Stimulated activated CD4-positive, alpha-beta T cell treated with anti-CD3 and anti-CD28 coated beads, Interleukin-1b, Interleukin-23, amount 100 ng/mL, for 24 hours (primary cell): ENCODE results near the gene CLEC4M.
"Not testable (repeated sequence)": the region's sequence is repeated elsewhere in the genome, so short reads cannot be mapped to it uniquely, and the experiment has no call there.

Experiments used
- DNase-seq, 4 experiments: peaks; one replicate each; pipeline ENCODE4 v3.0.0-alpha.2; 2020; ENCODE audit warnings: low read depth in 4 of 4, low spot score in 1 of 4

Gene CLEC4M

DNA sequence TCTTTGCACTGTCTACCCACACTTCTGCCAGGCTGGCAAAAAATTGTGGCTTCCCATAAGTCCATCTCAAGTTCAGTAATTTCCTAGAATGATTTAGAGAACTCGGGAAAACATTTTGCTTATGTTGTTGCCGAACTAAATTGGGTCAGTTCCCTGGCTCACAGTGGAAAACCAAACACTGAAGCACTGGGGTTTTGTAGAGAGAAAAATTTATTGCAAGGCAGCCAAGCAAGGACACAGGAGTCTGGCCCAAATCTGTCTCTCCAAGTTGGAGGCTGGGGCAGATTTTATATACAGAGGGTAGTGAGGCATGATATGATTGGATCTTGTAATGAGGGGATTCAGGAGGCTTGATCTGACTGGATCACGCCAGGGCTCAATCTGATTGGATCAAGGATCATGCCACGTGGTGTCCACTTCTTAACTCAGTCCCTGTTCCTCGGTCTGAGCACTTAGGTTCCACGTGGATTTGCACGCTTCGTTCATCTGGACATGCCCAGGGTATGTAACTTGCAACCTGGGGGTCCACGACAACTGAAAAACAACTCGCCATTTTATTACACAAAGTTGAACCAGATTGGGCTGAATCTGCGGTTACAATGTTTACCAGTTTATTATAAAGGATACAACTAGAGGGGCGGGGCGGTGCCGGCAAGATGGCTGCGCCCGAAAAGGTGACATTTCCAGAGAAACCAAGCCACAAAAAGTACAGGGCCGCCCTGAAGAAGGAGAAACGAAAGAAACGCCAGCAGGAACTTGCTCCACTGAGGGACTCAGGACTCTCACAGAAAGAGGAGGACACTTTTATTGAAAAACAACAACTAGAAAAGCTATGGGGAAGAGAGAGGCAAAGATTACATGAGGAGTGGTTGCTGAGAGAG lies 23.0 kb upstream of the CLEC4M start:
- no peak for DNase-seq

DNA sequence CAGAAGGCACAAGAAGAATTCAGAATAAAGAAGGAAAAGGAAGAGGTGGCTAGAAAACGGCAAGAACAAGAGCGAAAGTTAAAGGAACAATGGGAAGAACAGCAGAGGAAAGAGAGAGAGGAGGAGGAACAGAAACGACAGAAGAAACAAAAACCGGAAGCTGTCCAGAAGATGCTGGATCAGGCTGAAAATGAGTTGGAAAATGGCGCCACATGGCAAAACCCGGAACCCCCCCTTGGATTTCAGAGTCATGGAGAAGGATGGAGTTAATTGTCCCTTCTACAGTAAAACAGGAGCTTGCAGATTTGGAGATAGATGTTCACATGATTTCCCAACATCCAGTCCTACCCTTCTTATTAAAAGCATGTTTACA lies 22.4 kb upstream of the CLEC4M start:
- DNase-seq, result no peak

DNA sequence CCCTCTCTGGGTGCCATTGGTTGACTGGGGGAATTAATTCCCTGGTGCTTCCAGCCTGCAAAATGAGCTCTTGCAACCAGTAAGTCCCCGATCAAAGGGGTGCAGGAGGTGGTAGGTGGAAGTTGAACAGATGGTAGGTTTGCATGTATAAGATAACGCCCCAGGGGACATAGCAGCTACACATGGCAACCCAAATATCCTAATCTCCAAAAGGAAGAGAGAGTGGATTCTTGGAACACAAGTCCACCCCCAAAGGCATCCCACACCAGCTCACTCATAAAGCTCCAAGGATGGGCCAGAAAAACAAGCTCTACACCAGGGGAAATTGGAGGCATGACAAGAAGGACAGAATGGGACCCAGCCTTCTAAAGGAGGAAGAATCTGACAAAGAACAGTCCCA lies 20.5 kb upstream of the CLEC4M start:
- DNase-seq, result no peak

DNA sequence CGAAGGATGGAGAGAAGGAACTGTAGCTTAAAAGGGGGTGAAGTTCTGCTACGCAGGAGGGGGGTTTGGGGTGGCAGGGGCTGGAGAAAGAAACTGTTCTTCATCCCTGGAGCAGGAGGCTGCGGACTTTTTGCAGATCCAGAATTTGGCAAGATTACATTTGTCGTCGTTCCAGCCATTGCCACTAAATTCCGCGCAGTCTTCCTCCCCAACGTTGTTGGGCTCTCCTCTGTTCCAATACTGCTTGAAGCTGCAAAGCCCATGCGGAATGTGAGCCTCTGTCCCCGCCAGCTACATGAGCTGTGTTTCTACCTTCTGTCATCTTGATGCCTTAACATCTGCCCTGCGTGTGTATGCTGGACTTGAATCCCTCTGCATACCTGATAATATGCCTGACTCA lies 20.1 kb upstream of the CLEC4M start:
- DNase-seq, result no peak

DNA sequence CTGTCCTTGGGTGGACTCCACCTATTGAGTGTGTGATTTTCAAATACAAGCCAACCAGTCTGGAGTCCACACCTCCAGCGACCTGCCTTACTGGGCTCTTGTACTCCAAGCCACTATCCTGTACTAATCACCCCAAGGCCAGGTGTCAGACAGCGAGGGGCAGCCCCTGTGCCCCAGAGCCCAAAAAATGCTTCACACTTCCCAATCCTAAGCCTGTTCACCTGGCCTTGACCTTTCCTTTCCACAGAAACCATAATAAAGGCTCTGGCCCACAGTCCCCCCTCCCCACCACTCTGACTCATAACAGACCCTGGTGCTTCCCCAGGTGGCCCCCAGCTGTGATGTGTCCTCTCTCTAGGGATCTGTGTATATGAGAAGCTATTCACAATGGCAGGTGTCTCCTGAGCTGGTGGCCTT lies 19.6 kb upstream of the CLEC4M start:
- peak in 1 of 4 experiments; percentile 31 for DNase-seq

DNA sequence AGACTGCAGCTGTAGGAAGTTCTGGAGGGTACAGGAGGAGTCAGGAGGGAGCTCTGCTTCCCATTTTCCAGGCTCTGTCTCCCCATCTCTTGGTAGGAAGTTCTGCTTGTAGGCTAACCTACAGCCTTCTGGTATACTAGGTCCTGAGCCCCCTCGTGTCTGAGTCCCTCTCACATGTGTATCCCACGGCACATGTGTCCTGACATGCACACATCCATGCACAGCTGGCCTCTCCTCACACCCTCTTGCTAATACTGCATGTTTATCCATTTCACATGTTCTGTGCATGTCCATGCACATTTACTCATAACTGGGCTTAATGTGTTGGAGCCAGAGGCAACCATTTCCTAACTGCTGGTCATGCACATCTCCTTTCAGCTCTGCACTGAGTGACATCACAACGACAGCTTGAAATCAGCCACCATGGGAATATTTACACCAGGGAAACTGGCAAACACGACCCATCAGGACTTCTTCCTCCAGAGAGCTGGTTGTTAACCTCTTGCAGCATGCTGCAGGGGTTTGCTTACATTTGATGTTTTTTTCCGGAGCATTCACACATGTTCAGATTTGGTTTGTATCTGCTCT lies 18.8 kb upstream of the CLEC4M start:
- DNase-seq, result no peak

DNA sequence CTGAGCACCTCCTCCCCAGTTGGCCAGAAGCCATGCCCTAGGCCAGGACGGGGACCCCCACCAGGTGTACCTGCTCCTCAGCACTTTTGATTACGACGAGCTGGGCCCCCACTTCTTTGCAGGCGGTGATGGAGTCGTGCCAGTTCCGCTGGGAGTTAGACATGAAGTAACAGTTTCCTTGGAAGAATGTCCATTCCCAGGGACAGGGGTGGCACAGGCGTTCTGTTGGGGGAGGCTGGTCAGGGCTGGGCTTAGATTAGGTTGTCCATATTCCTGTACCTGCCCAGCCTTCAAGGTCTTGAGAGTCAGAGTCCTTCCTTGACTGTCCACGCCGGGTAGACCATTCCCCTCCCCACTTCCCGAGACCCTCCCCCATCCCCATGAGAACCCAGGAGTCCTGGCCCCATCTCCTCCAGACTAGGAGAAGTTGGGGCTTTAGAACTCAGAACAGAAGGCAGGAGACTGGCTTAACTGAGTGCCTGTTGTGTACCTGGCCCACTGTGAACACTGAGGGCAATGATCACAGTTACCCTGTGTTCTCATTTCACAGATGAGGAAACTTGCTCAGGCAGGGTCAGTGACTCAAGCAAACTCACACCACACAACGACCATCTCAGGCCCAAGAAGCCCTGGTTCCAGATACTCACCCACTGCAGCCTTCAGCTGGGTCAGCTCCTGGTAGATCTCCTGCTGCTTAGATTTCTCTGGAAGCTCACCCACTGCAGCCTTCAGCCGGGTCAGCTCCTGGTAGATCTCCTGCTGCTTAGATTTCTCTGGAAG lies 18.0 kb upstream of the CLEC4M start:
- no peak for DNase-seq

DNA sequence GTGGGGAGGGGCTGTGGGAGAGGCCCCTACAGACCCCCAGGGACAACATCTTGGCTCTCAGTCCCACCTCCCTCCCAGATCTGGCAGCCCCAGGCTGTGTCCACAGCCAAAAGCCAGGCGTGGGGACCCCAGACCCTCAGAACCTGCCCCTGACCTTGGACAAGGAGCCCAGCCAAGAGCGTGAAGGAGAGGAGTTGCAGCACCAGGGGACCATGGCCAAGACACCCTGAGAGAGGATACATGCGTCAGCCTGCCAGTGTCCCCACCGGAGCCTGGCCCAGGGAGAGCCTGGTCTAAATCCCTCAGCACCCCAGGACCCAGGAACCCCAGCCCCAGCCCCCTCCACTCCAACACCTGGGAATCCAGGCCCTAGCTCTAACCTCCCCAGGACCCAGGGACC lies 16.7 kb upstream of the CLEC4M start:
- DNase-seq, result not testable (repeated sequence)

DNA sequence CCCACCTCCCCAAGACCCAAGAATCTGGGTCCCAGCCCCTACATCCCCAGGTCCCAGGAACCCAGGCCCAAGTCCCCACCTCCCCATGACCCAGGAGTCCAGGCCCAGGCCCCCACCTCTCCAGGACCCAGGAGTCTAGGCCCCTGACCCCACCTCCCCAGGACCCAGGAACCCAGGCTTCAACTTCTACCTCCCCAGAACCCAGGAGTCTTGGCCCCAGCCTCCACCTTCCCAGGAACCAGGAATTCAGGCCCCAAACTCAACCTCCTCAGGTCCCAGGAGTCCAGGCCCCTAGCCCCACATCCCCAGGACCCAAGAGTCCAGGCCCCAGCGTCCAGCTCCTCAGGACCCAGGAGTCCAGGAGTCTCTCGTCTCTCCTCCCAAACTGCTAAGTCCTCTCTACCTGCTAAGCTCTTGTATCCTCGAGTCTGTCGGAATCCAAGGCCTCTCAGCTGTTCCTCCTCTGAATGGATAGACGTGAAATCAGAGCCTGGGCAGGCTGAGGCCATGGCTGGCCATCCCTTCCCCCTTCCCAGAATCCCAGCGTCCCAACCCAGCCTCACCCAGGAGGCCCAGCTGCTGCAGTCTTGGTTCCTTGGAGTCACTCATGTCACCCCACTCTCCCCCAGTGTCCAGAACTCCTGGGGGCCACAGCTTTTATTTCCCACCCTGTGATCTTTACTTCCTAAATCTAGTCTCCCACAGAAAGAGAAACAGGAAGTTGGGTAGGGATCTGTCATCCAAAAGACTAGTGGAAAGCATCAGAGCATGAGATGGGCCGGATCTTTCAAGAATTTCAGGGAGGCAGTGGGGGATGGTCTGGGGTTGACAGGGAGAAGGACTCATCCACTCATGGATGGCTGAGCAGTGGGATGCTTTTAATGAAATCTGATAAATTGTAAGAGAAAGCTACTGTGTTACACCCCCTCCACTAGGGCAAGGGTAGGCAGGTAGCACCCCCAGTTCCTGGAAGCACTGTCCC lies 15.8 kb upstream of the CLEC4M start, which contains the start of gene CD209:
CD209 (minus strand) TSS at position 632 of the 982 bp plus-strand sequence; CDS start at position 609, 23 bp downstream.
- DNase-seq, result no peak

DNA sequence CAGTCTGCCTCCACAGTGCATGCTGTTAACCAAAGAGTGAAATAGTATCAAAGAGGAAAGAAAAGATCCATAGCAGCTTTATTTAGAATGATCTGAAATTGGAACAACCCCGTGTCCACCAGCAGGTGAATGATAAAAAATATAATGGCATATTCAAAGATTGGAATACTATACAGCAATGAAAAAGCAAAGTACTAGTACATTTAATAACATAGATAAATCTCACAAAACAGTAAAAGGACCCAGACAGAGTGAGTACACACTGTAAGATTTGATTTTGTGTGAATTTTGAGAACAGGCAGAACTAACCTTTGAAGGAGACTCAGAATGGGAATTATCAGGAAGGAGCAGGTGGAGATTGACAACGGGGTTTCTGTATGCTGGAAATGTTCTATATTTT lies 14.9 kb upstream of the CLEC4M start:
- no peak for DNase-seq

DNA sequence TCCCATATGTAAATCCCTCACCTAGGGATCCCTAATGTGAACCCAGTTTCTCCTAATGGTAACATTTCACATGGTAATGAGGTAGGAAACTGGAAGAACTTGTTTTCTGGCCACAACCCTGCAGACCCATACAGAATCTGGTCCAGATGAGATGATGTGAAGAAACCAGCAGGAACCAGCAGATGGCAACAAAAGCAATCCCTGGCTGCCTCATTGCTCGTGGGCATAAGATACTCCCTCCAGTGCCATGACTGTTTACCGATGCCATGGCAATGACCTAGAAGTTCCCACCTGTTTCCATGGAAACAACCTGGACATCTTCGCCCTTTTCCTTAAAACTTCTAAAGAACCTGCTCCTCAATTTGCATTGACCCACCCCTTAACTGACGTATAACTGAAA lies 14.3 kb upstream of the CLEC4M start:
- DNase-seq, result no peak

DNA sequence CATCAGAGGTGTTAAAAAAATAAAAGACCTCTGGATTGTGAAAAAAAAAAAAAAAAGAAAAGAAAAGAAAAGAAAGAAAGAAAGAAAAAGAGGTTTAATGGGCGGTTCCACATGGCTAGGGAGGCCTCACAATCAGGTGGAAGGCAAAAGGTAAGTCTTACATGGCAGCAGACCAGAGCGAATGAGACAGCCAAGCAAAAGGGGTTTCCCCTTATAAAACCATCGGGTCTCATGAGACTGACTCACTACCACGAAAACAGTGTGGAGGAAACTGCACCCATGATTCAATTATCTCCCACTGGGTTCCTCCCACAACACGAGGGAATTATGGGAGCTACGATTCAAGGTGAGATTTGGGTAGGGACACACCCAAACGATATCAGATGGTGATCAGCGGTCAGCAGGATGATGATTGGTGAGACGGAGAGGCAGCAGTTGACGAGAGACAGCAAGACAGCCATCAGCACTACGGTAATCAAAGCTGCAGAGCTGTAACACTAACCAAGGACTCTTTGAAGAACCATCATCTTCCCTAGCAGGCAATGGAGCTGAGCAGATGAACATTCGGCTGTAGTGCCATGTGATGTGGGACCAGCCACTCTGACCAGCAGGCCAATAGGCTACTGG lies 11.8 kb upstream of the CLEC4M start:
- peak in 1 of 4 experiments; percentile 34 for DNase-seq

DNA sequence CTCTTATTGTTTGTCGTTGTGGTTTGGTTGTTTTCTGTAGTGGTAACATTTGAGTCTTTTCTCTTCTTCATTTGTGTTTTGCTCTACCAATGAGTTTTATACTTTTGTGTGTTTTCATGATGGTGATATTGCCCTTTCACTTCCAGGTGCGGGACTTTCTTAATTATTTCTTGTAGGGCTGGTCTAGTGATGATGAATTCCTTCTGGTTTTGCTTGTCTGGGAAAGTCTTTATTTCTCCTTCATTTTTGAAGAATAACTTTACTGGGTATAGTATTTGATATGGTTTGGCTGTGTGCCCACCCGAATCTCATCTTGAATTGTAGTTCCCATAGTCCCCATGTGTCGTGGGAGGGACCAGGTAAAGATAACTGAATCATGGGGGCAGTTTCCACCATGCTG lies 6.8 kb upstream of the CLEC4M start:
- no peak for DNase-seq

DNA sequence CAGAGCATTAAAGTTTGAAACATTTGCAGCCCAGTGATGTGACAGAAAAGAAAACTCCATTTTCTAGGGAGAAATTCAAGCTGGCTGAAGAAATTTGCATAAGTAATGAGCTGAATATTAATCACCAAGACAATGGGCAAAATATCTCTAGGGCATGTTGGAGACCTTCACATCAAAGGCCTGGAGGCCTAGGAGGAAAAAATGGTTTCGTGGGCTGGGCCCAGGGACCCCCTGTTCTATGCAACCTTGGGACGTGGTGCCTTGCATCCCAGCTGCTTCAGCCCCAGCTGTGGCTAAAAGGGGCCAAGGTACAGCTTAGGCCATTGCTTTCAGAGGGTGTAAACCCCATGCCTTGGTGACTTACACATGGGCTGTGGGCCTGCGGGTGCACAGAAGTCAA lies 5.7 kb upstream of the CLEC4M start:
- no peak for DNase-seq

DNA sequence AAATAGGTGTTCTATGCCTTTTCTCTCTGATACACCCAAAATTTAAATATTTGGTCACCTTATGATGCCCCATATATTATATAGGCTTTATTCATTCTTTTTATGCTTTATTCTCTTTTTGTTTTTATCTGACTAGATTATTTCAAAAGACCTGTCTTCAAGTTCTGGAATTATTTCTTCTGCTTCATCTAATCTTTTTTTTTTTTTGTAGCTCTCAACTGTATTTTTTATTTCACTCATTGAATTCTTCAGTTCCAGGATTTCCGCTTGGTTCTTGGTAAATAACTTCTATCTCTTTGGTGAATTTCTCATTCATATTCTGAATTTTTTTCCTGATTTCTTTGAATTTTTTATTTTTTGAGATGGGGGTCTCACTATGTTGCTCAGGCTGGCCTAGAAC lies 3.9 kb upstream of the CLEC4M start:
- no peak for DNase-seq

DNA sequence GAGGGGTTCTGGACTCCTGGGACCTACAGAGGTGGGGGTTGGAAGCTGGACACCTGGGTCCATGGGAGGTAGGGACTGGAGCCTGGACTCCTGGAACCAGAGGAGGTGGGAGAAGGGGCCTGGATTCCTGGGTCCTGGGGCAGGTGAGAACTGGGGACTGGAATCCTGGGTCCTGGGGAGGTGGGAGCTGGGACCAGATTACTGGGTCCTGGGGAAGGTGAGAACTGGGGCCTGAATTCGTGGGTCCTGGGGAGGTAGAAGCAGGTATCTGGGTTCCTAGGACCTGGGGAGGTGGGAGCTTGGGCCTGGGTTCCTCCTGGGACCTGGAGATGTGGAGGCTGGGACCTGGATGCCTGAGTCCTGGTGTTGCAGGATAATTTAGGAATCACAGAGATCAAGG lies 653 bp downstream of the CLEC4M start:
- DNase-seq, result no peak

DNA sequence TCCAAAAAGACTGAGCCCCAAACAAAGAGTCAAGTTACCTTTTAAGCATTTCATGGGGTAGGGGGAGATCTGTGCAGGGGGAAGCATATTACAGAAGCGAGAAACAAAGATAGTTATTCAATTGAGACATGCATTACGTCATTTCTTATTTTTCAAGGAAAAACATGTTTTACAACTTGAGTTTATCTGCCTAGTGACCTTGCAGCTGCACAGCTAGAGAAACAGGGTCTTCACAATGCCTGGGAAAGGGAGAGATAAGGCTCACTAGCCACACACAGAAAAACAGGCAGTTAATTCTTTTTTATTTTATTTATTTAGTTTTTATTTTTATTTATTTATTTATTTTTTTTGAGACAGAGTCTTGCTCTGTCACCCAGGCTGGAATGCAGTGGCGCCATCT lies 1.1 kb downstream of the CLEC4M start:
- not testable (repeated sequence) for DNase-seq

DNA sequence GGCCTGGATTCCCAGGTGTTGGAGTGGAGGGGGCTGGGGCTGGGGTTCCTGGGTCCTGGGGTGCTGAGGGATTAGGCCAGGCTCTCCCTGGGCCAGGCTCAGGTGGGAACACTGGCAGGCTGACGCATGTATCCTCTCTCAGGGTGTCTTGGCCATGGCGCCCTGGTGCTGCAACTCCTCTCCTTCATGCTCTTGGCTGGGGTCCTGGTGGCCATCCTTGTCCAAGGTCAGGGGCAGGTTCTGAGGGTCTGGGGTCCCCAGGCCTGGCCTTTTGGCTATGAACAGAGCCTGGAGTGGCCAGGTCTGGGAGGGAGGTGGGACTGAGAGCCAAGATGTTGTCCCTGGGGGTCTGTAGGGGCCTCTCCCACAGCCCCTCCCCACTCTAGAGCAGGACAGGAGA lies 2.0 kb downstream of the CLEC4M start:
- not testable (repeated sequence) for DNase-seq

DNA sequence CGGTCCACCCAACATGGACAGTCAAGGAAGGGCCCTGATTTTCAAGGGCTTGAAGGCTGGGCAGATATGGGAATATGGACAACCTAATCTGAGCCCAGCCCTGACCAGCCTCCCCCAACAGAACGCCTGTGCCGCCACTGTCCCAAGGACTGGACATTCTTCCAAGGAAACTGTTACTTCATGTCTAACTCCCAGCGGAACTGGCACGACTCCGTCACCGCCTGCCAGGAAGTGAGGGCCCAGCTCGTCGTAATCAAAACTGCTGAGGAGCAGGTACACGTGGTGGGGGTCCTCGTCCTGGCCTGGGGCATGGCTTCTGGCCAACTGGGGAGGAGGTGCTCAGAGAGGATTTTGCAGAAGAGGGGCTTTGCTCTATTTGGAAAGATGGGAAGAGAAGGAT lies 3.5 kb downstream of the CLEC4M start:
- no peak for DNase-seq

DNA sequence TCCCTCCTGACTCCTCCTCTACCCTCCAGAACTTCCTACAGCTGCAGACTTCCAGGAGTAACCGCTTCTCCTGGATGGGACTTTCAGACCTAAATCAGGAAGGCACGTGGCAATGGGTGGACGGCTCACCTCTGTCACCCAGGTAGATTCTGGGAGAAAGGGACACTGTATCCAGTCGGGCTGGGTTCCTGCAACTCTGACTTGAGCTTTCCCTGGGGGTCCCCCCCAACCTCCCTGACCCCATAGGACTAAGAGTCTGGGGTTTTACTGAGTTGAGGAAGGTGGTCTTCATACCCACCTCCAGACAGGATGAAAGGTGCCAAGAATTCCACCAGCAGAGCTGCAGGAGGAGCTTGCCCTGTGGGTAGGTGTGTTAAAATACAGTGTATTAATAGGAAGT lies 4.4 kb downstream of the CLEC4M start:
- no peak for DNase-seq
